ENCODE results near the gene BCAP29.

GRCh38 chr7:107591421-107591820 lies 11.4 kb downstream of the BCAP29 start:
- TF ChIP-seq JUND (IDR thresholded peaks at IDR 0.05) = no peak
- TF ChIP-seq, protein P1, sequence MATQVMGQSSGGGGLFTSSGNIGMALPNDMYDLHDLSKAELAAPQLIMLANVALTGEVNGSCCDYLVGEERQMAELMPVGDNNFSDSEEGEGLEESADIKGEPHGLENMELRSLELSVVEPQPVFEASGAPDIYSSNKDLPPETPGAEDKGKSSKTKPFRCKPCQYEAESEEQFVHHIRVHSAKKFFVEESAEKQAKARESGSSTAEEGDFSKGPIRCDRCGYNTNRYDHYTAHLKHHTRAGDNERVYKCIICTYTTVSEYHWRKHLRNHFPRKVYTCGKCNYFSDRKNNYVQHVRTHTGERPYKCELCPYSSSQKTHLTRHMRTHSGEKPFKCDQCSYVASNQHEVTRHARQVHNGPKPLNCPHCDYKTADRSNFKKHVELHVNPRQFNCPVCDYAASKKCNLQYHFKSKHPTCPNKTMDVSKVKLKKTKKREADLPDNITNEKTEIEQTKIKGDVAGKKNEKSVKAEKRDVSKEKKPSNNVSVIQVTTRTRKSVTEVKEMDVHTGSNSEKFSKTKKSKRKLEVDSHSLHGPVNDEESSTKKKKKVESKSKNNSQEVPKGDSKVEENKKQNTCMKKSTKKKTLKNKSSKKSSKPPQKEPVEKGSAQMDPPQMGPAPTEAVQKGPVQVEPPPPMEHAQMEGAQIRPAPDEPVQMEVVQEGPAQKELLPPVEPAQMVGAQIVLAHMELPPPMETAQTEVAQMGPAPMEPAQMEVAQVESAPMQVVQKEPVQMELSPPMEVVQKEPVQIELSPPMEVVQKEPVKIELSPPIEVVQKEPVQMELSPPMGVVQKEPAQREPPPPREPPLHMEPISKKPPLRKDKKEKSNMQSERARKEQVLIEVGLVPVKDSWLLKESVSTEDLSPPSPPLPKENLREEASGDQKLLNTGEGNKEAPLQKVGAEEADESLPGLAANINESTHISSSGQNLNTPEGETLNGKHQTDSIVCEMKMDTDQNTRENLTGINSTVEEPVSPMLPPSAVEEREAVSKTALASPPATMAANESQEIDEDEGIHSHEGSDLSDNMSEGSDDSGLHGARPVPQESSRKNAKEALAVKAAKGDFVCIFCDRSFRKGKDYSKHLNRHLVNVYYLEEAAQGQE (IDR thresholded peaks at IDR 0.05; ENCODE audit: low read depth, low read length) = no peak
- TF ChIP-seq, protein P2, sequence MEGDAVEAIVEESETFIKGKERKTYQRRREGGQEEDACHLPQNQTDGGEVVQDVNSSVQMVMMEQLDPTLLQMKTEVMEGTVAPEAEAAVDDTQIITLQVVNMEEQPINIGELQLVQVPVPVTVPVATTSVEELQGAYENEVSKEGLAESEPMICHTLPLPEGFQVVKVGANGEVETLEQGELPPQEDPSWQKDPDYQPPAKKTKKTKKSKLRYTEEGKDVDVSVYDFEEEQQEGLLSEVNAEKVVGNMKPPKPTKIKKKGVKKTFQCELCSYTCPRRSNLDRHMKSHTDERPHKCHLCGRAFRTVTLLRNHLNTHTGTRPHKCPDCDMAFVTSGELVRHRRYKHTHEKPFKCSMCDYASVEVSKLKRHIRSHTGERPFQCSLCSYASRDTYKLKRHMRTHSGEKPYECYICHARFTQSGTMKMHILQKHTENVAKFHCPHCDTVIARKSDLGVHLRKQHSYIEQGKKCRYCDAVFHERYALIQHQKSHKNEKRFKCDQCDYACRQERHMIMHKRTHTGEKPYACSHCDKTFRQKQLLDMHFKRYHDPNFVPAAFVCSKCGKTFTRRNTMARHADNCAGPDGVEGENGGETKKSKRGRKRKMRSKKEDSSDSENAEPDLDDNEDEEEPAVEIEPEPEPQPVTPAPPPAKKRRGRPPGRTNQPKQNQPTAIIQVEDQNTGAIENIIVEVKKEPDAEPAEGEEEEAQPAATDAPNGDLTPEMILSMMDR (IDR thresholded peaks at IDR 0.05) = no peak
- TF ChIP-seq TAF1 (IDR thresholded peaks at IDR 0.05; ENCODE audit: borderline replicate concordance, low read depth, low read length) = no peak
- no peak for TF ChIP-seq USF2 (IDR thresholded peaks at IDR 0.05; ENCODE audit: borderline replicate concordance, low read depth, low read length)
- TF ChIP-seq USF1 (IDR thresholded peaks at IDR 0.05; ENCODE audit: borderline replicate concordance, low read depth) = no peak
- TF ChIP-seq POLR2AphosphoS5 (IDR thresholded peaks at IDR 0.05; ENCODE audit: low read depth, low read length) = no peak
- TF ChIP-seq FOXM1 (IDR thresholded peaks at IDR 0.05; ENCODE audit: low read depth) = no peak
